Ovary (tissue), 3 donors: ENCODE measurements around the gene SH3RF1.

Experiments used
- CTCF ChIP-seq, 3 donors: fragments of 450-650 bp in 2 of 3; fragments of 200-600 bp in 1 of 3; IDR thresholded peaks; one replicate each; pipeline versions ENCODE4 v1.5.1 to v1.8.0; 2016 to 2022; ENCODE audit warnings: antibody characterized with exemption in 3 of 3, mild to moderate bottlenecking in 1 of 3
- POLR2A ChIP-seq: fragments of 450-650 bp; IDR thresholded peaks from one replicate; pipeline ENCODE4 v1.6.1; 2017; ENCODE audit warnings: antibody characterized with exemption, mild to moderate bottlenecking, moderate library complexity
- donor health status: DM: no; HTN: no; CAD: no.

- no peak for TF ChIP-seq CTCF (IDR thresholded peaks at IDR 0.05)
- TF ChIP-seq POLR2A = no peak
Observed at GRCh38 chr4:169305173-169305572, 34.4 kb upstream of the SH3RF1 start.
